ENCODE data around the gene UBE2F.

The UBE2F gene

GRCh38 chr2:237952851-237953250 lies 14.0 kb upstream of the UBE2F start:
- TF ChIP-seq CREB1 (IDR thresholded peaks at IDR 0.05; ENCODE audit: low read depth) (no peak), YY1 (IDR thresholded peaks at IDR 0.05; ENCODE audit: low read depth) (no peak), TCF12 (IDR thresholded peaks at IDR 0.05; ENCODE audit: low read depth) (no peak), ZBTB7A (IDR thresholded peaks at IDR 0.05; ENCODE audit: low read depth) (no peak), TAF1 (IDR thresholded peaks at IDR 0.05; ENCODE audit: low read depth) (no peak), NFIC (IDR thresholded peaks at IDR 0.05) (no peak)
- TF ChIP-seq, protein P1, sequence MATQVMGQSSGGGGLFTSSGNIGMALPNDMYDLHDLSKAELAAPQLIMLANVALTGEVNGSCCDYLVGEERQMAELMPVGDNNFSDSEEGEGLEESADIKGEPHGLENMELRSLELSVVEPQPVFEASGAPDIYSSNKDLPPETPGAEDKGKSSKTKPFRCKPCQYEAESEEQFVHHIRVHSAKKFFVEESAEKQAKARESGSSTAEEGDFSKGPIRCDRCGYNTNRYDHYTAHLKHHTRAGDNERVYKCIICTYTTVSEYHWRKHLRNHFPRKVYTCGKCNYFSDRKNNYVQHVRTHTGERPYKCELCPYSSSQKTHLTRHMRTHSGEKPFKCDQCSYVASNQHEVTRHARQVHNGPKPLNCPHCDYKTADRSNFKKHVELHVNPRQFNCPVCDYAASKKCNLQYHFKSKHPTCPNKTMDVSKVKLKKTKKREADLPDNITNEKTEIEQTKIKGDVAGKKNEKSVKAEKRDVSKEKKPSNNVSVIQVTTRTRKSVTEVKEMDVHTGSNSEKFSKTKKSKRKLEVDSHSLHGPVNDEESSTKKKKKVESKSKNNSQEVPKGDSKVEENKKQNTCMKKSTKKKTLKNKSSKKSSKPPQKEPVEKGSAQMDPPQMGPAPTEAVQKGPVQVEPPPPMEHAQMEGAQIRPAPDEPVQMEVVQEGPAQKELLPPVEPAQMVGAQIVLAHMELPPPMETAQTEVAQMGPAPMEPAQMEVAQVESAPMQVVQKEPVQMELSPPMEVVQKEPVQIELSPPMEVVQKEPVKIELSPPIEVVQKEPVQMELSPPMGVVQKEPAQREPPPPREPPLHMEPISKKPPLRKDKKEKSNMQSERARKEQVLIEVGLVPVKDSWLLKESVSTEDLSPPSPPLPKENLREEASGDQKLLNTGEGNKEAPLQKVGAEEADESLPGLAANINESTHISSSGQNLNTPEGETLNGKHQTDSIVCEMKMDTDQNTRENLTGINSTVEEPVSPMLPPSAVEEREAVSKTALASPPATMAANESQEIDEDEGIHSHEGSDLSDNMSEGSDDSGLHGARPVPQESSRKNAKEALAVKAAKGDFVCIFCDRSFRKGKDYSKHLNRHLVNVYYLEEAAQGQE (IDR thresholded peaks at IDR 0.05; ENCODE audit: low read depth): no peak

DNA sequence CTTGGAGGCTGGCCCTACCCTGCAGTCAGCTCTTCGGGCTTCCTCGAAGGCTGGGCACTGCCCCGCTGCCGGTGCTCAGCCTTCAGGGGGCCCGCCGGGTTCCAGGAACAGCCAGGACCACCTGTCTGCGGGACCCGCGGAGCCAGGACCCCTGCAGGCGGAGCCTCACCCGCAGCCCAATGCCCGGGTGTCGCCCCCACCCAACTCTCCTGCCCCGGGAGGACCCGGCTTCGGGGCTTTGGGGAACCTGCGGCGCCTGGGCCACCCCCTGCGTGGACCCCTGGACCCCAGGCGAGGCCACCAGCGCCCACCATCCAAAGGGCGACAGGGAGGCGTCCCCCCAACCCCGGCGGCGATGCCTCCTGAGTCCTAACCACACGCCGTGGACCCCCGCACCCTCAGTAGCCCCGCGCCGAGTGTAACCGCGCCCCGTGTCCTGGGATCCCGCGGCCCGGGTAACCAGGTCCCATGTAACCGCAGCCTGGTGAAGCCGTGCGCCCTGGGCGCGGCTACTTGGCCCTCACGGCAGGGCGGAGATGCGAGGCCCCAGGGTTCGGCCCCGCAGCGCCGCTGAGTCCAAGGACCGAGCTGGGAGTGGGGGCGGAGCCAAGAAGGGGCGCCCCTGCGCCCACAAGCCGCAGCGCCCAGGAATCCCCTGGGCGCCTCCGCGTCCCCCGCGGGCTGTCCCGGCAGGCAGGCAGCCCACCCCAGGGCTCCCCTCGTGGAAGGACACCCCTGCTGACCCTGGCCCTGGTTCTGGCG lies 11.0 kb upstream of the UBE2F start:
- TF ChIP-seq TCF12 (IDR thresholded peaks at IDR 0.05; ENCODE audit: low read depth) (no peak), TEAD4 (IDR thresholded peaks at IDR 0.05) (no peak), YY1 (IDR thresholded peaks at IDR 0.05; ENCODE audit: low read depth) (no peak), EP300 (IDR thresholded peaks at IDR 0.05; ENCODE audit: borderline replicate concordance) (no peak), USF1 (IDR thresholded peaks at IDR 0.05) (no peak)
- TF ChIP-seq, protein P2, sequence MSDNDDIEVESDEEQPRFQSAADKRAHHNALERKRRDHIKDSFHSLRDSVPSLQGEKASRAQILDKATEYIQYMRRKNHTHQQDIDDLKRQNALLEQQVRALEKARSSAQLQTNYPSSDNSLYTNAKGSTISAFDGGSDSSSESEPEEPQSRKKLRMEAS (IDR thresholded peaks at IDR 0.05): no peak

DNA sequence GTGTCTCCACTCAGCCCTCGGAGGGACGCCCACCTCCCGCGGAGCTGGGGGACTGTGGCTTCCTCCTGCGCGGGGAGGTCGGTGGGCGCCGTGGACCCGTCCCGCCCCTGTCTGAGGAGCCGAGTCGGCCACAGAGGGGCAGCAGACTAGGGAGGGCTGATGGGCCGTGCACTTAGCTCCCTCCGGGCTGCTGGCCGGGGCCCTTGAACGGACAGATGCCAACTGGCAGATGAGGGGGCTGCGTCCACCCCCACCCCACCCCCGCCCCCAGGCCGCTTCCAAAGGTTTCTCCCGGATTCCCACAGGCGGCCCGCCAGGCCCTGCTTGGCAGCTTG lies 10.4 kb upstream of the UBE2F start:
- TF ChIP-seq NFIC (IDR thresholded peaks at IDR 0.05): no peak
- TF ChIP-seq ZBTB7A (IDR thresholded peaks at IDR 0.05; ENCODE audit: low read depth): no peak
- TF ChIP-seq RAD21 (IDR thresholded peaks at IDR 0.05; ENCODE audit: low read depth): no peak
- TF ChIP-seq TEAD4 (IDR thresholded peaks at IDR 0.05): no peak
- no peak for TF ChIP-seq EP300 (IDR thresholded peaks at IDR 0.05; ENCODE audit: borderline replicate concordance)
- TF ChIP-seq, protein P2 (IDR thresholded peaks at IDR 0.05): no peak
- no peak for TF ChIP-seq FOXM1 (IDR thresholded peaks at IDR 0.05; ENCODE audit: borderline replicate concordance, low read depth)
- no peak for TF ChIP-seq TAF1 (IDR thresholded peaks at IDR 0.05; ENCODE audit: low read depth)
- no peak for TF ChIP-seq CEBPB (IDR thresholded peaks at IDR 0.05)
- TF ChIP-seq YY1 (IDR thresholded peaks at IDR 0.05; ENCODE audit: low read depth): no peak
- TF ChIP-seq TCF12 (IDR thresholded peaks at IDR 0.05; ENCODE audit: low read depth): no peak
- no peak for TF ChIP-seq EGR1 (IDR thresholded peaks at IDR 0.05)
- no peak for TF ChIP-seq CREB1 (IDR thresholded peaks at IDR 0.05; ENCODE audit: low read depth)
- TF ChIP-seq, protein P1 (IDR thresholded peaks at IDR 0.05; ENCODE audit: low read depth): no peak
- TF ChIP-seq USF1 (IDR thresholded peaks at IDR 0.05): no peak

- TF ChIP-seq YY1 (IDR thresholded peaks at IDR 0.05; ENCODE audit: low read depth) (no peak), RAD21 (IDR thresholded peaks at IDR 0.05; ENCODE audit: low read depth) (no peak), TEAD4 (IDR thresholded peaks at IDR 0.05) (no peak), NFIC (IDR thresholded peaks at IDR 0.05) (no peak), FOXM1 (IDR thresholded peaks at IDR 0.05; ENCODE audit: borderline replicate concordance, low read depth) (no peak), EP300 (IDR thresholded peaks at IDR 0.05; ENCODE audit: borderline replicate concordance) (no peak), CEBPB (IDR thresholded peaks at IDR 0.05) (no peak), EGR1 (IDR thresholded peaks at IDR 0.05) (no peak), TAF1 (IDR thresholded peaks at IDR 0.05; ENCODE audit: low read depth) (no peak), USF1 (IDR thresholded peaks at IDR 0.05) (no peak), CREB1 (IDR thresholded peaks at IDR 0.05; ENCODE audit: low read depth) (no peak), TCF12 (IDR thresholded peaks at IDR 0.05; ENCODE audit: low read depth) (no peak), ZBTB7A (IDR thresholded peaks at IDR 0.05; ENCODE audit: low read depth) (no peak)
- TF ChIP-seq, protein P2 (IDR thresholded peaks at IDR 0.05): no peak
- TF ChIP-seq, protein P1 (IDR thresholded peaks at IDR 0.05; ENCODE audit: low read depth): no peak
These were observed 5.2 kb upstream of the UBE2F start for GRCh38 chr2:237961637-237962036.

All from Ishikawa (cell line).